Liver (tissue), 3 donors: ENCODE data around the gene ANKRD42.

ENCODE experiments used
- EGR1 ChIP-seq, 2 donors: IDR thresholded peaks; 2 replicates each; pipeline ENCODE4 v1.6.1; 2016 to 2018; ENCODE audit warnings: antibody characterized with exemption in 2 of 2, low read depth in 2 of 2
- JUND ChIP-seq, 2 donors: IDR thresholded peaks; 2 replicates each; pipeline ENCODE4 v1.6.1; 2016; ENCODE audit warnings: antibody characterized with exemption in 2 of 2
- RAD21 ChIP-seq, 2 donors: IDR thresholded peaks; 2 replicates each; pipeline ENCODE4 v1.6.1; 2016; ENCODE audit warnings: antibody characterized with exemption in 2 of 2, mild to moderate bottlenecking in 2 of 2
- YY1 ChIP-seq: IDR thresholded peaks from 2 replicates; pipeline ENCODE4 v1.6.1; 2016; ENCODE audit warnings: antibody characterized with exemption, mild to moderate bottlenecking
- TF ChIP-seq, protein P1 (sequence below): fragments of 150-350 bp; IDR thresholded peaks from 2 replicates; pipeline ENCODE4 v1.5.1; 2017; ENCODE audit warnings: improper control_type of control experiment, low read depth, low read length; ENCODE audit not compliant: missing input control
- TF ChIP-seq, protein P2 (sequence below): IDR thresholded peaks from 2 replicates; pipeline ENCODE4 v1.6.1; 2016; ENCODE audit warnings: antibody characterized with exemption, mild to moderate bottlenecking
- TF ChIP-seq, protein P3 (sequence below): IDR thresholded peaks from 2 replicates; pipeline ENCODE4 v1.6.1; 2016; ENCODE audit warnings: antibody characterized with exemption
- donor health status: healthy.
- donor health status: healthy.

DNA sequence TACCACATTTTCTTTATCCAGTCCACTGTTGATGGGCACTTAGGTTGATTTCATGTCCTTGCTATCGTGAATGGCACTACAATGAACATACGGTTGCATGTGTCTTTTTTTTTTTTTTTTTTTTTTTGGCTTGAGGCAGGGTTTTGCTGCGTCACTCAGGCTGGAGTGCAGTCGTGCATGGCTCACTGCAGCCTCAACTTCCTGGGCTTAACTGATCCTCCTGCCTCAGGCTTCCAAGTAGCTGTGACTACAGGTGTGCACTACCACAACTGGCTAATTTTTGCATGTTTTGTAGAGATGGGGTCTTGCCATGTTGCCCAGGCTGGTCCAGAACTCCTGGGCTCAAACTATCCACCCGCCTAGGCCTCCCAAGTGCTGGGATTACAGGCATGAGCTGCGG lies 94.1 kb downstream of the ANKRD42 start:
- TF ChIP-seq, protein P1, sequence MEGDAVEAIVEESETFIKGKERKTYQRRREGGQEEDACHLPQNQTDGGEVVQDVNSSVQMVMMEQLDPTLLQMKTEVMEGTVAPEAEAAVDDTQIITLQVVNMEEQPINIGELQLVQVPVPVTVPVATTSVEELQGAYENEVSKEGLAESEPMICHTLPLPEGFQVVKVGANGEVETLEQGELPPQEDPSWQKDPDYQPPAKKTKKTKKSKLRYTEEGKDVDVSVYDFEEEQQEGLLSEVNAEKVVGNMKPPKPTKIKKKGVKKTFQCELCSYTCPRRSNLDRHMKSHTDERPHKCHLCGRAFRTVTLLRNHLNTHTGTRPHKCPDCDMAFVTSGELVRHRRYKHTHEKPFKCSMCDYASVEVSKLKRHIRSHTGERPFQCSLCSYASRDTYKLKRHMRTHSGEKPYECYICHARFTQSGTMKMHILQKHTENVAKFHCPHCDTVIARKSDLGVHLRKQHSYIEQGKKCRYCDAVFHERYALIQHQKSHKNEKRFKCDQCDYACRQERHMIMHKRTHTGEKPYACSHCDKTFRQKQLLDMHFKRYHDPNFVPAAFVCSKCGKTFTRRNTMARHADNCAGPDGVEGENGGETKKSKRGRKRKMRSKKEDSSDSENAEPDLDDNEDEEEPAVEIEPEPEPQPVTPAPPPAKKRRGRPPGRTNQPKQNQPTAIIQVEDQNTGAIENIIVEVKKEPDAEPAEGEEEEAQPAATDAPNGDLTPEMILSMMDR, result no peak
- TF ChIP-seq RAD21 (IDR thresholded peaks at IDR 0.05) (no peak), JUND (IDR thresholded peaks at IDR 0.05) (no peak), EGR1 (IDR thresholded peaks at IDR 0.05; ENCODE audit: low read depth in 2 of 2) (no peak), YY1 (no peak)
- TF ChIP-seq, protein P2, sequence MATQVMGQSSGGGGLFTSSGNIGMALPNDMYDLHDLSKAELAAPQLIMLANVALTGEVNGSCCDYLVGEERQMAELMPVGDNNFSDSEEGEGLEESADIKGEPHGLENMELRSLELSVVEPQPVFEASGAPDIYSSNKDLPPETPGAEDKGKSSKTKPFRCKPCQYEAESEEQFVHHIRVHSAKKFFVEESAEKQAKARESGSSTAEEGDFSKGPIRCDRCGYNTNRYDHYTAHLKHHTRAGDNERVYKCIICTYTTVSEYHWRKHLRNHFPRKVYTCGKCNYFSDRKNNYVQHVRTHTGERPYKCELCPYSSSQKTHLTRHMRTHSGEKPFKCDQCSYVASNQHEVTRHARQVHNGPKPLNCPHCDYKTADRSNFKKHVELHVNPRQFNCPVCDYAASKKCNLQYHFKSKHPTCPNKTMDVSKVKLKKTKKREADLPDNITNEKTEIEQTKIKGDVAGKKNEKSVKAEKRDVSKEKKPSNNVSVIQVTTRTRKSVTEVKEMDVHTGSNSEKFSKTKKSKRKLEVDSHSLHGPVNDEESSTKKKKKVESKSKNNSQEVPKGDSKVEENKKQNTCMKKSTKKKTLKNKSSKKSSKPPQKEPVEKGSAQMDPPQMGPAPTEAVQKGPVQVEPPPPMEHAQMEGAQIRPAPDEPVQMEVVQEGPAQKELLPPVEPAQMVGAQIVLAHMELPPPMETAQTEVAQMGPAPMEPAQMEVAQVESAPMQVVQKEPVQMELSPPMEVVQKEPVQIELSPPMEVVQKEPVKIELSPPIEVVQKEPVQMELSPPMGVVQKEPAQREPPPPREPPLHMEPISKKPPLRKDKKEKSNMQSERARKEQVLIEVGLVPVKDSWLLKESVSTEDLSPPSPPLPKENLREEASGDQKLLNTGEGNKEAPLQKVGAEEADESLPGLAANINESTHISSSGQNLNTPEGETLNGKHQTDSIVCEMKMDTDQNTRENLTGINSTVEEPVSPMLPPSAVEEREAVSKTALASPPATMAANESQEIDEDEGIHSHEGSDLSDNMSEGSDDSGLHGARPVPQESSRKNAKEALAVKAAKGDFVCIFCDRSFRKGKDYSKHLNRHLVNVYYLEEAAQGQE, result no peak
- TF ChIP-seq, protein P3, sequence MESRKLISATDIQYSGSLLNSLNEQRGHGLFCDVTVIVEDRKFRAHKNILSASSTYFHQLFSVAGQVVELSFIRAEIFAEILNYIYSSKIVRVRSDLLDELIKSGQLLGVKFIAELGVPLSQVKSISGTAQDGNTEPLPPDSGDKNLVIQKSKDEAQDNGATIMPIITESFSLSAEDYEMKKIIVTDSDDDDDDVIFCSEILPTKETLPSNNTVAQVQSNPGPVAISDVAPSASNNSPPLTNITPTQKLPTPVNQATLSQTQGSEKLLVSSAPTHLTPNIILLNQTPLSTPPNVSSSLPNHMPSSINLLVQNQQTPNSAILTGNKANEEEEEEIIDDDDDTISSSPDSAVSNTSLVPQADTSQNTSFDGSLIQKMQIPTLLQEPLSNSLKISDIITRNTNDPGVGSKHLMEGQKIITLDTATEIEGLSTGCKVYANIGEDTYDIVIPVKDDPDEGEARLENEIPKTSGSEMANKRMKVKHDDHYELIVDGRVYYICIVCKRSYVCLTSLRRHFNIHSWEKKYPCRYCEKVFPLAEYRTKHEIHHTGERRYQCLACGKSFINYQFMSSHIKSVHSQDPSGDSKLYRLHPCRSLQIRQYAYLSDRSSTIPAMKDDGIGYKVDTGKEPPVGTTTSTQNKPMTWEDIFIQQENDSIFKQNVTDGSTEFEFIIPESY, result no peak
